PC-3 (cell line): Measurements from ENCODE around the gene THBS3. TPM values are rescaled to one million over a fixed set of nuclear protein-coding genes. Genes with fewer than 3 reads are reported as not detected.
"Not testable (repeated sequence)": the region's sequence is repeated elsewhere in the genome, so short reads cannot be mapped to it uniquely, and the experiment has no call there.

Experiments
- ATAC-seq: fragments of 200-7000 bp; cut with Tn5 transposase; 2 replicates; pipeline ENCODE4 v1.9.1; 2020; ENCODE audit warnings: mild to moderate bottlenecking, moderate library complexity
- BruUV-seq: library from RNA; stranded (reverse); fragments of 400-500 nt; replicated peaks from 2 replicates; lab custom pipeline; 2021; lab: Mats Ljungman, UMichigan
- CTCF ChIA-PET: fragments of 300-600 bp; sonication (Branson Sonifier 250); formaldehyde crosslinking; loops from one replicate; lab custom pipeline; 2022; ENCODE audit warnings: antibody characterized with exemption; lab: Charles Lee
- POLR2A ChIA-PET: fragments of 300-600 bp; sonication (Branson Sonifier 250); formaldehyde crosslinking; loops from one replicate; lab custom pipeline; 2022; ENCODE audit warnings: antibody characterized with exemption; ENCODE audit not compliant: unreplicated experiment; lab: Charles Lee
- DNase-seq: peaks from one replicate; pipeline ENCODE4 v3.0.0-alpha.2; 2015
- H2AFZ ChIP-seq: fragments of 300-600 bp; sonication (generic); 2 replicates; pipeline ENCODE4 v1.6.0; 2016; ENCODE audit warnings: antibody characterized with exemption, low read length
- H3F3A ChIP-seq: fragments of 300-600 bp; sonication (generic); one replicate; pipeline ENCODE4 v1.6.0; 2017; ENCODE audit warnings: antibody characterized with exemption, low read length, control low read depth, mild to moderate bottlenecking; ENCODE audit not compliant: unreplicated experiment
- H3K27ac ChIP-seq: fragments of 300-600 bp; sonication (generic); 2 replicates; pipeline ENCODE4 v1.5.1; 2016; ENCODE audit warnings: mild to moderate bottlenecking, low read length
- H3K27me3 ChIP-seq: fragments of 300-600 bp; sonication (generic); 2 replicates; pipeline ENCODE4 v1.6.1; 2016; ENCODE audit warnings: low read length, mixed read lengths
- H3K36me3 ChIP-seq: fragments of 300-600 bp; sonication (generic); 2 replicates; pipeline ENCODE4 v1.6.1; 2016; ENCODE audit warnings: low read depth, mixed run types, low read length, mixed read lengths
- H3K4me1 ChIP-seq: fragments of 300-600 bp; sonication (generic); 2 replicates; pipeline ENCODE4 v1.5.1; 2016; ENCODE audit warnings: low read length; ENCODE audit not compliant: insufficient read depth
- H3K4me2 ChIP-seq: fragments of 300-600 bp; sonication (generic); 2 replicates; pipeline ENCODE4 v1.6.0; 2016; ENCODE audit warnings: low read length
- H3K4me3 ChIP-seq: fragments of 300-600 bp; sonication (generic); 2 replicates; pipeline ENCODE4 v1.5.1; 2016; ENCODE audit warnings: mild to moderate bottlenecking, low read length, mixed read lengths
- H3K79me2 ChIP-seq: fragments of 300-600 bp; sonication (generic); 2 replicates; pipeline ENCODE4 v1.6.1; 2017; ENCODE audit warnings: low read length, mixed read lengths
- H3K9ac ChIP-seq: fragments of 300-600 bp; sonication (generic); 2 replicates; pipeline ENCODE4 v1.6.0; 2016; ENCODE audit warnings: mild to moderate bottlenecking, low read length
- H3K9me2 ChIP-seq: fragments of 300-600 bp; sonication (generic); replicated peaks from 2 replicates; pipeline ENCODE4 v1.6.1; 2016; ENCODE audit warnings: mixed run types, low read length, mixed read lengths
- H3K9me3 ChIP-seq: fragments of 300-600 bp; sonication (generic); 2 replicates; pipeline ENCODE4 v1.6.1; 2016; ENCODE audit warnings: low read length, mixed read lengths
- H4K20me1 ChIP-seq: fragments of 300-600 bp; sonication (generic); 2 replicates; pipeline ENCODE4 v1.6.1; 2016; ENCODE audit warnings: low read length, mixed read lengths
- CTCF ChIP-seq: fragments of 300-600 bp; sonication (generic); conservative IDR thresholded peaks from 2 replicates; pipeline ENCODE4 v1.5.1; 2017; ENCODE audit warnings: antibody characterized with exemption, low read depth, mild to moderate bottlenecking, low read length
- EZH2 ChIP-seq: fragments of 300-600 bp; sonication (generic); IDR thresholded peaks from one replicate; pipeline ENCODE4 v1.6.1; 2017; ENCODE audit warnings: antibody characterized with exemption, mild to moderate bottlenecking, low read length; ENCODE audit not compliant: unreplicated experiment
- EZH2phosphoT487 ChIP-seq: fragments of 300-600 bp; sonication (generic); IDR thresholded peaks from 2 replicates; pipeline ENCODE4 v1.6.1; 2018; ENCODE audit warnings: mild to moderate bottlenecking, antibody characterized with exemption, low read length, borderline replicate concordance
- intact Hi-C: fragments of 100-400 bp; cut with micrococcal nuclease; formaldehyde crosslinking; loops from 2 replicates; pipeline ENCODE4 v1.9.0; 2023
- total RNA-seq: library from RNA; depleted of rRNA; stranded (reverse); fragments of >200 nt; gene quantifications from 2 replicates; pipeline ENCODE4 v1.2.3, GENCODE V29; 2014

THBS3 gene
- total RNA-seq, 1 experiment from 2014 or later = 13.0 TPM

GRCh38 chr1:155219592-155220031 is 11.9 kb upstream of the THBS3 start:
- H3K9me2 ChIP-seq = no peaks in the 10 kb centered on the region

GRCh38 chr1:155218854-155219591 is 11.3 kb upstream of the THBS3 start:
- POLR2A ChIA-PET = no interaction called here
- ATAC-seq = no peak

More at GRCh38 chr1:155219592-155220031, 11.9 kb upstream of the THBS3 start:
- Histone ChIP-seq H4K20me1 (no peaks in the 10 kb centered on the region), H3K9me3 (no peaks in the 10 kb centered on the region), H3K4me2 (no peak overlapping the region), H3K4me1 (peaks cover 17% of the 10 kb centered on the region), H3K27me3 (no peaks in the 10 kb centered on the region), H3K36me3 (no peaks in the 10 kb centered on the region), H3K9ac (no peak overlapping the region), H3F3A (no peaks in the 10 kb centered on the region), H3K4me3 (no peak overlapping the region), H3K79me2 (peaks cover 7% of the 10 kb centered on the region; the same call in 1 of the 2 replicates), H3K27ac (no peak overlapping the region), H2AFZ (no peak overlapping the region)
- ChIA-PET POLR2A (no interaction called here), CTCF (no interaction called here)
- TF ChIP-seq EZH2 (no peak), EZH2phosphoT487 (no peak), CTCF (no peak)
- BruUV-seq = no TSS peak
- intact Hi-C loops = no loop called here
- DNase-seq (no peak), ATAC-seq (no peak)

GRCh38 chr1:155214702-155215101 is 7.0 kb upstream of the THBS3 start:
- H4K20me1 ChIP-seq, H3K27me3 ChIP-seq, DNase-seq, H3K9me3 ChIP-seq, H3K4me2 ChIP-seq, H3K4me1 ChIP-seq, H3K36me3 ChIP-seq, H3K79me2 ChIP-seq, H3K4me3 ChIP-seq, ATAC-seq, POLR2A ChIA-PET, CTCF ChIA-PET, BruUV-seq, H2AFZ ChIP-seq, H3K9me2 ChIP-seq, H3F3A ChIP-seq, H3K9ac ChIP-seq, intact Hi-C loops, H3K27ac ChIP-seq: not testable (repeated sequence)

More at GRCh38 chr1:155218854-155219591, 11.3 kb upstream of the THBS3 start:
- no peak overlapping the region for H3K4me3 ChIP-seq
- H3F3A ChIP-seq = no peaks in the 10 kb centered on the region
- H3K27me3 ChIP-seq = no peaks in the 10 kb centered on the region
- no peak overlapping the region for H3K4me2 ChIP-seq
- H2AFZ ChIP-seq = no peak overlapping the region
- TF ChIP-seq CTCF (no peak), EZH2 (no peak), EZH2phosphoT487 (no peak)
- H3K4me1 ChIP-seq = peaks cover 11% of the 10 kb centered on the region
- H3K79me2 ChIP-seq = peaks cover 3% of the 10 kb centered on the region; the same call in 1 of the 2 replicates
- H3K36me3 ChIP-seq = no peaks in the 10 kb centered on the region
- no peak overlapping the region for H3K27ac ChIP-seq
- no peaks in the 10 kb centered on the region for H3K9me2 ChIP-seq
- CTCF ChIA-PET = no interaction called here
- BruUV-seq = no TSS peak
- peak; percentile 35 for DNase-seq
- intact Hi-C loops = no loop called here
- no peaks in the 10 kb centered on the region for H4K20me1 ChIP-seq
- no peaks in the 10 kb centered on the region for H3K9me3 ChIP-seq
- H3K9ac ChIP-seq = no peak overlapping the region

GRCh38 chr1:155212051-155212440 is 4.3 kb upstream of the THBS3 start:
- H2AFZ ChIP-seq, DNase-seq, ATAC-seq, H3K27ac ChIP-seq, H3K9me3 ChIP-seq, POLR2A ChIA-PET, H3K36me3 ChIP-seq, BruUV-seq, H3K4me3 ChIP-seq, CTCF ChIA-PET, H4K20me1 ChIP-seq, intact Hi-C loops, H3K27me3 ChIP-seq, H3K9me2 ChIP-seq, H3K4me2 ChIP-seq, H3F3A ChIP-seq, H3K9ac ChIP-seq: not testable (repeated sequence)
- peaks cover 12% of the 10 kb centered on the region for H3K79me2 ChIP-seq
- H3K4me1 ChIP-seq = peaks cover 24% of the 10 kb centered on the region
